ENCODE measurements around the gene ZNF182. TPM values are rescaled to one million over a fixed set of nuclear protein-coding genes. Genes with fewer than 3 reads are reported as not detected.

ZNF182 gene
- total RNA-seq, 1 experiment from 2014 or later, result 3.1 TPM

Other genes starting within 250 kb of the ZNF182 start
- gene ZNF81, start 167.1 kb downstream of the ZNF182 start, total RNA-seq (2014; rRNA removed; shearing (Covaris generic)), result 5.6 and 7.7 TPM in 2 replicates
- not detected in 2 replicates for gene SPACA5, start 3.0 kb upstream of the ZNF182 start, total RNA-seq (2014; rRNA removed; shearing (Covaris generic))
- not detected in 2 replicates for gene ZNF630, start 67.7 kb upstream of the ZNF182 start, total RNA-seq (2014; rRNA removed; shearing (Covaris generic))
- gene SPACA5B, start 126.6 kb upstream of the ZNF182 start, total RNA-seq (2014; rRNA removed; shearing (Covaris generic)), result not detected in 2 replicates
- not detected in 2 replicates for gene SSX5, start 192.8 kb upstream of the ZNF182 start, total RNA-seq (2014; rRNA removed; shearing (Covaris generic))